CD4-positive, CD25-positive, alpha-beta regulatory T cell (primary cell): ENCODE data around the gene MEIS1. TPM values are rescaled to one million over a fixed set of nuclear protein-coding genes. Genes with fewer than 3 reads are reported as not detected.

Experiments
- ATAC-seq, 2 donors: fragments of 150-1000 bp; cut with Tn5 transposase; one replicate each; pipeline ENCODE4 v1.10.0; 2021; ENCODE audit warnings: low read depth in 2 of 2, moderate number of reproducible peaks in 2 of 2, moderate library complexity in 1 of 2
- DNase-seq, 3 donors: peaks; one replicate each; pipeline versions ENCODE4 v3.0.0 to v3.0.0-alpha.2; 2012 to 2022; ENCODE audit warnings: mixed read lengths in 1 of 3
- H3K27ac ChIP-seq: one replicate; pipeline ENCODE4 v1.7.0; 2013; ENCODE audit warnings: mild to moderate bottlenecking, low read length; ENCODE audit not compliant: insufficient read depth, poor library complexity, severe bottlenecking
- H3K27me3 ChIP-seq: one replicate; pipeline ENCODE4 v1.7.0; 2013; ENCODE audit warnings: low read length; ENCODE audit not compliant: control insufficient read depth, insufficient read depth
- H3K36me3 ChIP-seq: one replicate; pipeline ENCODE4 v1.7.0; 2013; ENCODE audit warnings: mild to moderate bottlenecking, low read length, moderate library complexity; ENCODE audit not compliant: control insufficient read depth, insufficient read depth
- H3K4me1 ChIP-seq: 2 replicates; pipeline ENCODE4 v1.7.0; 2013; ENCODE audit warnings: mild to moderate bottlenecking, low read length; ENCODE audit not compliant: insufficient read depth, control insufficient read depth, poor library complexity, severe bottlenecking
- H3K4me3 ChIP-seq: one replicate; pipeline ENCODE4 v1.7.0; 2013; ENCODE audit warnings: low read depth, mild to moderate bottlenecking, low read length, moderate library complexity
- H3K9me3 ChIP-seq, 2 experiments: 1 replicate in 1 of 2; 2 replicates in 1 of 2; pipeline ENCODE4 v1.7.0; 2013; ENCODE audit warnings: low read length in 2 of 2, mild to moderate bottlenecking in 1 of 2, moderate library complexity in 1 of 2; ENCODE audit not compliant: control insufficient read depth in 2 of 2
- H3K27ac Mint-ChIP-seq, 3 donors: one replicate each; pipeline ENCODE4 v1.8.0; 2020 to 2022; ENCODE audit warnings: mild to moderate bottlenecking in 3 of 3, mixed read lengths in 3 of 3, moderate library complexity in 2 of 3
- H3K27me3 Mint-ChIP-seq: one replicate; pipeline ENCODE4 v1.8.0; 2022; ENCODE audit warnings: mild to moderate bottlenecking, mixed read lengths
- H3K36me3 Mint-ChIP-seq: one replicate; pipeline ENCODE4 v1.8.0; 2020; ENCODE audit warnings: mixed read lengths
- H3K4me1 Mint-ChIP-seq, 4 donors: one replicate each; pipeline ENCODE4 v1.8.0; 2020 to 2022; ENCODE audit warnings: mixed read lengths in 4 of 4, mild to moderate bottlenecking in 1 of 4
- H3K4me3 Mint-ChIP-seq, 4 donors: one replicate each; pipeline ENCODE4 v1.8.0; 2020 to 2022; ENCODE audit warnings: mild to moderate bottlenecking in 4 of 4, mixed read lengths in 4 of 4, moderate library complexity in 3 of 4
- H3K9me3 Mint-ChIP-seq, 7 donors: one replicate each; pipeline ENCODE4 v1.8.0; 2020 to 2022; ENCODE audit warnings: mixed read lengths in 7 of 7, mild to moderate bottlenecking in 3 of 7, moderate library complexity in 2 of 7
- polyA plus RNA-seq, 4 donors: library from polyadenylated mRNA; unstranded; fragments of 300-500 nt; fragmentation: Illumina TruSeq; gene quantifications; one replicate each; pipeline ENCODE4 v1.2.3, GENCODE V29; 2021
- total RNA-seq: library from RNA; stranded (reverse); gene quantifications from one replicate; pipeline ENCODE4 v1.2.3, GENCODE V29; 2022

MEIS1 gene
- total and polyA plus RNA-seq, 5 donors from 2014 or later, result 3.6 TPM; not detected in 4

GRCh38 chr2:66432801-66433694 is 1.9 kb upstream of the MEIS1 start:
- Histone ChIP-seq H3K9me3 (no peaks in the 10 kb centered on the region), H3K4me1 (peaks cover 28% of the 10 kb centered on the region), H3K36me3 (no peaks in the 10 kb centered on the region), H3K27me3 (peaks cover 40% of the 10 kb centered on the region), H3K4me3 (no peak overlapping the region), H3K27ac (no peak overlapping the region)
- Mint-ChIP-seq H3K9me3 (peaks cover 0 to 4% (median 0%) of the 10 kb centered on the region in 7 donors), H3K4me1 (peaks cover 0 to 34% (median 18%) of the 10 kb centered on the region in 4 donors), H3K4me3 (peak overlapping the region in 3 of 4 donors; percentile 38 to 72 (median 50)), H3K27me3 (peaks cover 88% of the 10 kb centered on the region), H3K36me3 (no peaks in the 10 kb centered on the region), H3K27ac (no peak overlapping the region)
- DNase-seq (no peak), ATAC-seq (no peak)

- Histone ChIP-seq H3K9me3 (no peaks in the 10 kb centered on the region), H3K27me3 (peaks cover 44% of the 10 kb centered on the region), H3K4me3 (no peak overlapping the region), H3K27ac (no peak overlapping the region), H3K36me3 (no peaks in the 10 kb centered on the region), H3K4me1 (peaks cover 28% of the 10 kb centered on the region)
- no peaks in the 10 kb centered on the region for H3K36me3 Mint-ChIP-seq
- ATAC-seq (no peak), DNase-seq (no peak)
- peaks cover 0 to 34% (median 18%) of the 10 kb centered on the region in 4 donors for H3K4me1 Mint-ChIP-seq
- peaks cover 94% of the 10 kb centered on the region for H3K27me3 Mint-ChIP-seq
- H3K27ac Mint-ChIP-seq, result no peak overlapping the region
- peak overlapping the region; percentile 24 to 72 (median 44) for H3K4me3 Mint-ChIP-seq
- peaks cover 0 to 4% (median 0%) of the 10 kb centered on the region in 7 donors for H3K9me3 Mint-ChIP-seq
Observed at GRCh38 chr2:66433695-66433944, 1.3 kb upstream of the MEIS1 start.

DNA sequence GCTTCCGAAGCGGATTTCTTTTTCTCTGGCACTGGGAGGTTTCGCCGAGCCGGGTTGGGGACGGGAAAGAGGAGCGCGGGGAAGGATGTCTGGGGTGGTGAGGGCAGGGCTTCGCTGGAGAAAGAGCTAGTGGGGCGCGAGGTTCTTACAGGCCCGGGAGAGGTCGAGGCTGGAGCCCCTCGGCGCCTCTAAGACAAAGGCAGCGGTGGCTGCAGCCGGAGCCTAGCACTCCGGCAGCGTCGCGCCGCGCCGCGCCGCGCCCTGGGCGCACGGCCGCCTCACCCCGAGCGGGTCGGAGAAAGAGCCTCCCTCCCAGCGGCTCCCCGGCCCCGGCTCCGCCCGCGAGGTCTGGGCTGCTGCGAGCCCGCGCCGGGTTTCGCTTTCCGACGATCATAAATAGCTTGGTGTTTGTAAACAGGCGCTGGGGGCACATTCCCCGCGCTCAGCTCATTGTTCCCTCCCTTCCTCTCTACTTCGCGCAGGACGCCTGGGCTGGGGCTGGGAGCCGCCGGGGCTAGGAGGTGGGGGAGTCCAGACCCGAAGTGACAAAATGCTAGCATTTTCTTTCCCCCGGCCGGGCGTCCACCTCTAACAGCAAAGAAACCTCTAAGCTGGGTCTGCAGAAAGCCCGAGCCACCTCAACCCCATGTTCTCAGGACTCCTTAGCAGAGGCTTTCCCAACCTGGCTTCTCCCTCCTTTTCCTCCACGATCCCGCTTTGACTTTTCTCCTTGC is 813 bp upstream of the MEIS1 start:
- H3K9me3 Mint-ChIP-seq, result peaks cover 0 to 4% (median 0%) of the 10 kb centered on the region in 7 donors
- Histone ChIP-seq H3K4me1 (peaks cover 28% of the 10 kb centered on the region), H3K27ac (no peak overlapping the region), H3K4me3 (peak overlapping the region; percentile 44), H3K9me3 (no peaks in the 10 kb centered on the region), H3K27me3 (peaks cover 45% of the 10 kb centered on the region), H3K36me3 (no peaks in the 10 kb centered on the region)
- H3K4me1 Mint-ChIP-seq, result peaks cover 0 to 34% (median 18%) of the 10 kb centered on the region in 4 donors
- H3K27ac Mint-ChIP-seq, result no peak overlapping the region
- H3K4me3 Mint-ChIP-seq, result peak overlapping the region; percentile 24 to 95 (median 73)
- H3K27me3 Mint-ChIP-seq, result peaks cover 94% of the 10 kb centered on the region
- H3K36me3 Mint-ChIP-seq, result no peaks in the 10 kb centered on the region
- DNase-seq (peak in 1 of 3 donors; percentile 19), ATAC-seq (no peak)

DNA sequence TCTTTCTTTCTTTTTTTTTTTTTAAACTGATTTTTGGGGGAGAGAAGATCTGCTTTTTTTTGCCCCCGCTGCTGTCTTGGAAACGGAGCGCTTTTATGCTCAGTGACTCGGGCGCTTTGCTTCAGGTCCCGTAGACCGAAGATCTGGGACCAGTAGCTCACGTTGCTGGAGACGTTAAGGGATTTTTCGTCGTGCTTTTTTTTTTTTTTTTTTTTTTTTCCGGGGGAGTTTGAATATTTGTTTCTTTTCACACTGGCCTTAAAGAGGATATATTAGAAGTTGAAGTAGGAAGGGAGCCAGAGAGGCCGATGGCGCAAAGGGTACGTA is 587 bp downstream of the MEIS1 start:
- Histone ChIP-seq H3K36me3 (no peaks in the 10 kb centered on the region), H3K27me3 (peaks cover 44% of the 10 kb centered on the region), H3K4me1 (peaks cover 28% of the 10 kb centered on the region), H3K9me3 (no peaks in the 10 kb centered on the region), H3K27ac (no peak overlapping the region), H3K4me3 (peak overlapping the region; percentile 40)
- Mint-ChIP-seq H3K36me3 (no peaks in the 10 kb centered on the region), H3K27me3 (peaks cover 98% of the 10 kb centered on the region), H3K9me3 (peaks cover 0 to 8% (median 0%) of the 10 kb centered on the region in 7 donors), H3K4me3 (peak overlapping the region; percentile 71 to 79 (median 73)), H3K4me1 (peaks cover 0 to 38% (median 18%) of the 10 kb centered on the region in 4 donors), H3K27ac (no peak overlapping the region)
- no peak for DNase-seq
- ATAC-seq, result no peak

DNA sequence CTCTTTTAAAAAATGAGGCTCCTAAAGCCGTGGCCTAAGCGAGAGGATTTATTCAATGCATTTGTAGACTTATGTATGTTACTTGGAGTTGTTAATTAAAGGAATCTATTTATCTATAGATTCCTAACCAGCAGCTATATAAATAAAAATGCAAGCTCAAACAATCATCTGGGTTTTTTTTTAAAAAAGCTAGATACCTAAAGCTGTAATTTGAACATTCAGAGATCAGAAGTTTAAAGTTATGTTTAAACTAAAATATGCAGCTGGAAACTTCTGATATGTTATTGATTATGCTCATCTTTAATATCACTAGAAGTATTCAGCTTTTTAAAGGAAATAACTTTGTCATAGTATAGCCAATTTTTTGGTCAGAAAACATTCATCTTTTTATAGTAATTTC is 1.0 kb downstream of the MEIS1 start:
- DNase-seq (no peak), ATAC-seq (no peak)
- Histone ChIP-seq H3K4me1 (peaks cover 28% of the 10 kb centered on the region), H3K9me3 (no peaks in the 10 kb centered on the region), H3K27ac (no peak overlapping the region), H3K4me3 (no peak overlapping the region), H3K27me3 (peaks cover 44% of the 10 kb centered on the region), H3K36me3 (no peaks in the 10 kb centered on the region)
- H3K4me3 Mint-ChIP-seq, result peak overlapping the region in 3 of 4 donors; percentile 73 to 79 (median 73)
- H3K9me3 Mint-ChIP-seq, result peaks cover 0 to 8% (median 0%) of the 10 kb centered on the region in 7 donors
- peaks cover 98% of the 10 kb centered on the region for H3K27me3 Mint-ChIP-seq
- H3K4me1 Mint-ChIP-seq, result peaks cover 0 to 38% (median 18%) of the 10 kb centered on the region in 4 donors
- no peaks in the 10 kb centered on the region for H3K36me3 Mint-ChIP-seq
- no peak overlapping the region for H3K27ac Mint-ChIP-seq

- H3K27me3 ChIP-seq, result peaks cover 45% of the 10 kb centered on the region
- H3K4me1 ChIP-seq, result peaks cover 28% of the 10 kb centered on the region
- H3K36me3 ChIP-seq, result no peaks in the 10 kb centered on the region
- Mint-ChIP-seq H3K4me3 (no peak overlapping the region), H3K36me3 (no peaks in the 10 kb centered on the region), H3K27ac (no peak overlapping the region), H3K27me3 (peaks cover 98% of the 10 kb centered on the region), H3K9me3 (peaks cover 0 to 12% (median 0%) of the 10 kb centered on the region in 7 donors), H3K4me1 (peaks cover 0 to 38% (median 18%) of the 10 kb centered on the region in 4 donors)
- no peaks in the 10 kb centered on the region for H3K9me3 ChIP-seq
- ATAC-seq, result no peak
- H3K27ac ChIP-seq, result no peak overlapping the region
- no peak for DNase-seq
- no peak overlapping the region for H3K4me3 ChIP-seq
Observed at GRCh38 chr2:66436581-66437001, 1.7 kb downstream of the MEIS1 start.

GRCh38 chr2:66437109-66437690 is 2.3 kb downstream of the MEIS1 start:
- Mint-ChIP-seq H3K4me3 (no peak overlapping the region), H3K4me1 (peaks cover 0 to 38% (median 15%) of the 10 kb centered on the region in 4 donors), H3K36me3 (no peaks in the 10 kb centered on the region), H3K27ac (no peak overlapping the region), H3K27me3 (peaks cover 96% of the 10 kb centered on the region), H3K9me3 (peaks cover 0 to 13% (median 0%) of the 10 kb centered on the region in 7 donors)
- Histone ChIP-seq H3K27ac (no peak overlapping the region), H3K4me1 (peaks cover 28% of the 10 kb centered on the region), H3K27me3 (peaks cover 46% of the 10 kb centered on the region), H3K4me3 (no peak overlapping the region), H3K9me3 (no peaks in the 10 kb centered on the region), H3K36me3 (no peaks in the 10 kb centered on the region)
- DNase-seq, result no peak
- ATAC-seq, result no peak
